ENCODE measurements around the gene LSM5.

The LSM5 gene

DNA sequence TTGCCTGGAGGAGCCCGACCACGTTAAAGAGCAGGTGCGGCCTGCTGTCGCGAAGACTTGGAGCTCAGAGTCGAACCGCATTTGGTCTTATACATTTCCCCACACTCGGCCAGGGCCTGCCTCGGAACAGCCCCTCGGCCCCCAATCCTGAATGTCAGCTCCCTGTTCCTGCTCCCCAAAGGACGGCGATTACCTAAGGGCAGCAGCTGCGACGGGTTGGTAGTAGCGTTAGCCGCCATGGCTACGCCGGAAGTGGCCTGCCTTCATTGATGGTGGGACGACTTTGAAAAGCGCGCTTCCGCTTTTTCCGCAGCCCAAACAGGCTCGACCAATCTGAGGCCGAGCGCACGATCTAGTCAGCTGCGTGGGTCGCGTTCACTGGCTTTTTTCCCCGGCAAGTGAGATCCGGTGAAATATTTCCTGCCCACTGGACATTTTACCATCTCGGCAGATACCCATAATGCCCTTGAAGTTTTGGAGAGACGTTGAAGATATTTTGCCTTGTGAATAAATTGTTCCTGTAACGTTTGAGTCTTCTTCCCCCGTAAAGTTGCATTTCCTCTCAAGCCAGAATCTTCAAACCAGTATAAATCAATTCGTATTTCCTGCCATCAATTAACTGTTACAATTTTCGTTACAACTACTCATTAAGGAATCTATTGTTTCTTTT lies at the start of gene LSM5:
Gene LSM5 (minus strand): TSS at position 254 of the 670 bp plus-strand sequence. CDS start 15 bp downstream, at position 239.
- no peaks in the 10 kb centered on the region for H3K27me3 ChIP-seq (ENCODE audit: insufficient read depth, low read depth, severe bottlenecking)

GRCh38 chr7:32539366-32539765 lies 49.2 kb upstream of the LSM5 start:
- Histone ChIP-seq H3K27ac (no peak overlapping the region), H3K36me3 (peaks cover 6% of the 10 kb centered on the region), H3K4me3 (ENCODE audit: low read depth, low read length) (no peak overlapping the region), H3K27me3 (ENCODE audit: insufficient read depth, low read depth, severe bottlenecking) (no peaks in the 10 kb centered on the region), H3K9me3 (ENCODE audit: severe bottlenecking) (no peaks in the 10 kb centered on the region)
- no peak for TF ChIP-seq CTCF (IDR thresholded peaks at IDR 0.05; ENCODE audit: low read depth, low read length)
- no peak for DNase-seq

More for the DNA sequence above, at the start of gene LSM5:
- no peaks in the 10 kb centered on the region for H3K9me3 ChIP-seq (ENCODE audit: severe bottlenecking)
- peaks cover 32% of the 10 kb centered on the region for H3K36me3 ChIP-seq
- no peak for TF ChIP-seq CTCF (IDR thresholded peaks at IDR 0.05; ENCODE audit: low read depth, low read length)
- DNase-seq: peak; percentile 92
- H3K4me3 ChIP-seq (ENCODE audit: low read depth, low read length): peak within 1 kb of the TSS; percentile 89
- peak within 1 kb of the TSS; percentile 89 for H3K27ac ChIP-seq

DNA sequence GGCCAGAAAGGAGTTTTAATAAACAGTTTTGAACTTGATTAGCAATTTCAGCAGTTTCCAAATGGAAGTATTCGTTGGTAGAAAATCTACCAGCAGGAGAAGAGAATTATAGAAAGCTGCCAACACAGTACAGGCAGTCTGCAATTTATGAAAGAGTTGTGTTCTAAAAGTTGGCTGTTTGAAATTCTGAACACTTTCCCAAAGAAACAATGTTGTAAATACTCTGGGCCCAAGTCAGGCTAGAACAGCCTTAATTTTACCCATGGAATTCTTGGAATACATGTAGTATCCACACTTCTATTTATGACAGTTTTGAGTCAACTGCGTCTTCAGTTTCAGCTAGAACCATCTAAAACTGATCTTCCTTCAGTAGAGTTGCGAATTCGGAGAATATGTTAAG lies 47.6 kb upstream of the LSM5 start:
- no peaks in the 10 kb centered on the region for H3K27me3 ChIP-seq (ENCODE audit: insufficient read depth, low read depth, severe bottlenecking)
- H3K4me3 ChIP-seq (ENCODE audit: low read depth, low read length): no peak overlapping the region
- no peak for DNase-seq
- H3K36me3 ChIP-seq: no peaks in the 10 kb centered on the region
- TF ChIP-seq CTCF (IDR thresholded peaks at IDR 0.05; ENCODE audit: low read depth, low read length): no peak
- H3K9me3 ChIP-seq (ENCODE audit: severe bottlenecking): no peaks in the 10 kb centered on the region
- H3K27ac ChIP-seq: no peak overlapping the region

- Histone ChIP-seq H3K27ac (no peak overlapping the region), H3K36me3 (no peaks in the 10 kb centered on the region), H3K9me3 (ENCODE audit: severe bottlenecking) (no peaks in the 10 kb centered on the region), H3K4me3 (ENCODE audit: low read depth, low read length) (no peak overlapping the region), H3K27me3 (ENCODE audit: insufficient read depth, low read depth, severe bottlenecking) (no peaks in the 10 kb centered on the region)
- DNase-seq: no peak
- TF ChIP-seq CTCF (IDR thresholded peaks at IDR 0.05; ENCODE audit: low read depth, low read length): no peak
Measured at GRCh38 chr7:32536585-32536984, 46.4 kb upstream of the LSM5 start.

GRCh38 chr7:32536016-32536415 lies 45.8 kb upstream of the LSM5 start:
- Histone ChIP-seq H3K4me3 (ENCODE audit: low read depth, low read length) (no peak overlapping the region), H3K36me3 (no peaks in the 10 kb centered on the region), H3K9me3 (ENCODE audit: severe bottlenecking) (no peaks in the 10 kb centered on the region), H3K27ac (no peak overlapping the region), H3K27me3 (ENCODE audit: insufficient read depth, low read depth, severe bottlenecking) (no peaks in the 10 kb centered on the region)
- DNase-seq: no peak
- TF ChIP-seq CTCF (IDR thresholded peaks at IDR 0.05; ENCODE audit: low read depth, low read length): no peak
